Hematopoietic multipotent progenitor cell treated with erythropoietin and hydrocortisone succinate and interleukin-3 and kit ligand, for 4 days (in vitro differentiated cells): Measurements from ENCODE around the gene RAC3.

ENCODE experiments used
- DNase-seq: peaks from one replicate; pipeline ENCODE4 v3.0.0-alpha.2; 2015

RAC3 gene

GRCh38 chr17:82031303-82031884, at the start of gene RAC3:
TSS of gene RAC3 (plus strand) at chr17:82031678. CDS start at chr17:82031762, 84 bp downstream.
- peak; percentile 70 for DNase-seq

- no peak for DNase-seq
Observed at GRCh38 chr17:81983011-81983638, 48.4 kb upstream of the RAC3 start.

- peak; percentile 47 for DNase-seq
Observed at GRCh38 chr17:81983639-81984373, 47.7 kb upstream of the RAC3 start.

GRCh38 chr17:81984773-81985410, 46.6 kb upstream of the RAC3 start:
- no peak for DNase-seq

- DNase-seq = no peak
Observed at GRCh38 chr17:81986606-81987005, 44.9 kb upstream of the RAC3 start.

GRCh38 chr17:81987161-81987770, 44.2 kb upstream of the RAC3 start:
- DNase-seq = no peak

GRCh38 chr17:81990836-81991683, 40.4 kb upstream of the RAC3 start:
- DNase-seq = no peak

GRCh38 chr17:81991684-81992305, 39.7 kb upstream of the RAC3 start:
- DNase-seq = peak; percentile 64

- no peak for DNase-seq
Observed at GRCh38 chr17:81992306-81993102, 39.0 kb upstream of the RAC3 start.

- DNase-seq = no peak
Observed at GRCh38 chr17:81993729-81994592, 37.5 kb upstream of the RAC3 start.

- DNase-seq = no peak
Observed at GRCh38 chr17:81994593-81995462, 36.6 kb upstream of the RAC3 start.

GRCh38 chr17:81995463-81996231, 35.8 kb upstream of the RAC3 start:
- no peak for DNase-seq

GRCh38 chr17:81996232-81996756, 35.2 kb upstream of the RAC3 start:
- no peak for DNase-seq

- DNase-seq = no peak
Observed at GRCh38 chr17:81996757-81997441, 34.6 kb upstream of the RAC3 start.

GRCh38 chr17:81998212-81998611, 33.3 kb upstream of the RAC3 start:
- DNase-seq = no peak

- DNase-seq = no peak
Observed at GRCh38 chr17:81998691-81999438, 32.6 kb upstream of the RAC3 start.
